Transverse colon (tissue), 1 donor: ENCODE results near the gene MEGF10.

ENCODE experiments used
- EP300 ChIP-seq: sonication (generic); formaldehyde crosslinking; IDR thresholded peaks from one replicate; pipeline ENCODE4 v1.6.1; 2017; ENCODE audit warnings: antibody characterized with exemption, low read depth
- POLR2A ChIP-seq: fragments of 450-650 bp; IDR thresholded peaks from one replicate; pipeline ENCODE4 v1.6.1; 2016; ENCODE audit warnings: antibody characterized with exemption, mild to moderate bottlenecking, moderate library complexity

DNA sequence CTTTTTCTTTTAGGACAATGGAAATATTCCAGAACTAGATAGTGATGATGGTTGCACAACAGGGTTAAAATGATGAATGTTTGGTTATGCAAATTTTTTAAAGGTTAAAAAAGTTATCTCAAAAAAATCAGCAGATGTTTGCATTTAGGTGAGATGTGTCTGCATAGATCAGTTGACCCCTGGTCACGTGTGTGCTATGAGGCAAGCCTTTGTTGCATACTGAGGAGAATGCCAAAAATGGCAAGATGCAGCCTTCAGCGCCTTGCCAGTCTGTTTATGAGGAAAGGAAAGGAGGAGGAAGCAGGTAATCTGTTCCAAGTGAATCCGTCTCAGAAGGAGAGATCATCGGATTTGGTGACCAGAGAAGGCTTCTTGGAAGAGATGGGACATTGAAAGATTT is 11.9 kb downstream of the MEGF10 start:
- TF ChIP-seq EP300 (no peak), POLR2A (no peak)
